Chondrocyte (in vitro differentiated cells): ENCODE results near the gene ITGA3. TPM values are rescaled to one million over a fixed set of nuclear protein-coding genes. Genes with fewer than 3 reads are reported as not detected.

Experiments
- DNase-seq: peaks from one replicate; pipeline ENCODE4 v3.0.0; 2021; ENCODE audit warnings: mixed read lengths, low spot score
- H3K27ac Mint-ChIP-seq: one replicate; pipeline ENCODE4 v1.8.0; 2021; ENCODE audit warnings: mild to moderate bottlenecking, moderate library complexity, mixed read lengths; ENCODE audit not compliant: unreplicated experiment
- H3K27me3 Mint-ChIP-seq: 2 replicates; pipeline ENCODE4 v1.8.0; 2021; ENCODE audit warnings: low read depth, mixed read lengths
- H3K36me3 Mint-ChIP-seq: 2 replicates; pipeline ENCODE4 v1.8.0; 2021; ENCODE audit warnings: low read depth, mixed read lengths
- H3K4me1 Mint-ChIP-seq: 2 replicates; pipeline ENCODE4 v1.8.0; 2021; ENCODE audit warnings: low read depth, mild to moderate bottlenecking, mixed read lengths
- H3K4me3 Mint-ChIP-seq: one replicate; pipeline ENCODE4 v1.8.0; 2021; ENCODE audit warnings: mild to moderate bottlenecking, moderate library complexity, mixed read lengths; ENCODE audit not compliant: unreplicated experiment
- H3K9me3 Mint-ChIP-seq: 2 replicates; pipeline ENCODE4 v1.8.0; 2021; ENCODE audit warnings: low read depth, mixed read lengths
- total RNA-seq: library from RNA; stranded (reverse); gene quantifications from 3 replicates; pipeline ENCODE4 v1.2.1, GENCODE V29; 2021
- TF ChIP-seq, protein P1 (sequence below): fragments of 200-600 bp; sonication (generic); IDR thresholded peaks from 2 replicates; pipeline ENCODE4 v1.5.0; 2021; ENCODE audit warnings: antibody characterized with exemption, mild to moderate bottlenecking, moderate library complexity

ITGA3 gene
- total RNA-seq, 1 donor from 2014 or later = 216 TPM

DNA sequence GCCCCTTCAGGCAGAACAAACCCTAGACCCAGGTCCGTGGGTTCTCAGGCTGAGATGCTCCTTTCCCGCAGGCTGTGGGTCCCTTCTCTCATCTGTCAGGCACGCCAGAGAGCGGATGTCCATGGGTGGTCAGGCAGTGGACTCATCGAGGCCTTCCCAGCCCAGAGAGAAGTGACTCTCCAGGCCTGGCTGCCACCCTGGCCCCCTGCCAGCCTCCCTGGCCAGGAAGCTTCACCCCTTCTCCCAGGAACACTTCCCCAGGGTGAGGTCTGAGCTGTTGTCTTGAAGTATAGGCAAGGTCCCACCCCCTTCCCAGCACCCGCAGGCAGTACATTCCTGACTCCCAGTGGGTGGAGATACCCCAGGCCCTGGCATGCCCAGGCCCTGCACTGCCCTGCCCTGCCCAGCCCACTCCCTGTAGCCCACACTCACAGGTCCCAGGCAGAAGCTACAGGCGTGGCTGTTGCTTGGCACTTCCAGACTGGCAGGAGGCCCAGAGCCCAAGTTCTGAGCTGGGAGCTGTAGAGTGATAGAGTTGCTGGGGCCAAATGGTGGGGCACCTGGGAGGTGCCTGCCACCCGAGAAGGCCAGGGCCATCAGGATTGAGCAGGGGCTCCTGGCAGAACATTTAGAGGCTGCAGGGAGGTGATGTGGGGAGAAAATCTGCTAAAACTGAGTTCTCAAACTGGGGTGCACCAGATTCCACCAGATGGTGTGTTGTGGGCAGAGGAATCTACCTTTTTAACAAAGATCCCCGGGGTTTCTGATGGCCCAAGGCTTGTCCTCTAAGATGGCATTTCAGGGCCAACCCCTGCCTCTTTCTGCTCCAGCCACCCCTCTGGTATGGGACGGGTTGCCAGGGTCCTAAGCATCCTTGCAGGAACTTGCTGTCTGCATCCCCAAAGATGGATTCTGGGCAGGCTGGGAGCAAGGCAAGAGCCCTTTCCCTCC, 6.7 kb downstream of the ITGA3 start:
- peaks cover 9% of the 10 kb centered on the region for H3K36me3 Mint-ChIP-seq
- TF ChIP-seq, protein P1, sequence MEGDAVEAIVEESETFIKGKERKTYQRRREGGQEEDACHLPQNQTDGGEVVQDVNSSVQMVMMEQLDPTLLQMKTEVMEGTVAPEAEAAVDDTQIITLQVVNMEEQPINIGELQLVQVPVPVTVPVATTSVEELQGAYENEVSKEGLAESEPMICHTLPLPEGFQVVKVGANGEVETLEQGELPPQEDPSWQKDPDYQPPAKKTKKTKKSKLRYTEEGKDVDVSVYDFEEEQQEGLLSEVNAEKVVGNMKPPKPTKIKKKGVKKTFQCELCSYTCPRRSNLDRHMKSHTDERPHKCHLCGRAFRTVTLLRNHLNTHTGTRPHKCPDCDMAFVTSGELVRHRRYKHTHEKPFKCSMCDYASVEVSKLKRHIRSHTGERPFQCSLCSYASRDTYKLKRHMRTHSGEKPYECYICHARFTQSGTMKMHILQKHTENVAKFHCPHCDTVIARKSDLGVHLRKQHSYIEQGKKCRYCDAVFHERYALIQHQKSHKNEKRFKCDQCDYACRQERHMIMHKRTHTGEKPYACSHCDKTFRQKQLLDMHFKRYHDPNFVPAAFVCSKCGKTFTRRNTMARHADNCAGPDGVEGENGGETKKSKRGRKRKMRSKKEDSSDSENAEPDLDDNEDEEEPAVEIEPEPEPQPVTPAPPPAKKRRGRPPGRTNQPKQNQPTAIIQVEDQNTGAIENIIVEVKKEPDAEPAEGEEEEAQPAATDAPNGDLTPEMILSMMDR = no peak
- peak overlapping the region; percentile 82 for H3K4me3 Mint-ChIP-seq
- DNase-seq = peak; percentile 94
- H3K9me3 Mint-ChIP-seq = no peaks in the 10 kb centered on the region
- H3K27ac Mint-ChIP-seq = peak overlapping the region; percentile 98
- H3K4me1 Mint-ChIP-seq = peaks cover 89% of the 10 kb centered on the region
- H3K27me3 Mint-ChIP-seq = no peaks in the 10 kb centered on the region

DNA sequence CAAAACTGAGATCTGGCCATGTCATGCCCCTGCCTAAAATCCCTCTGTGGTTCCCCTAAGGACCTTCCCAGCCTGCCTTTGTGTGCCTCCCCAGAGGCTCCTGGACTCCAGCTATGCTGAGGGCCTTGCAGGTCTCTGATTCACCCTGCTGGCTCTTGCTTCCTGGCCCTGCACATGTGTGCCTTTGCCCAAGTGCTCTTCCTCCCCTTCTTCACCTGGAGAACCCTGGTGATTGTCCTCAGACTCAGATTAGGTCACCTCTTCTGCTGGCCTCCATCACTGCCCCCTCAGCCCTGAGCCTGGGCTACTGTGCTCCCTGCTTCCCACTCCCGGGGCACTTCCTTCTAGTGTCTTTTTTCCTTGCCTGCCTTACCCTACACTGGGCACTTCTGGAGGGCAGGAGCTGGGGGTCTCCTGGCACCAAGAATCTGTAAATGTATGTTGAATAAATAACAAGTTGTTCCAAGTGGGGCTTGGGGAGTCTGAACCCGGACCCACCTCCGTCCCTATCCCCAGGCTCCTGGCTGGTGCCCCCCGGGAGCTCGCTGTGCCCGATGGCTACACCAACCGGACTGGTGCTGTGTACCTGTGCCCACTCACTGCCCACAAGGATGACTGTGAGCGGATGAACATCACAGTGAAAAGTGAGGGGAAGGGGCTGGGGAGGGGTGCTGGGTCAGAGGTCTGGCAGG, 7.8 kb downstream of the ITGA3 start:
- H3K27me3 Mint-ChIP-seq = no peaks in the 10 kb centered on the region

DNA sequence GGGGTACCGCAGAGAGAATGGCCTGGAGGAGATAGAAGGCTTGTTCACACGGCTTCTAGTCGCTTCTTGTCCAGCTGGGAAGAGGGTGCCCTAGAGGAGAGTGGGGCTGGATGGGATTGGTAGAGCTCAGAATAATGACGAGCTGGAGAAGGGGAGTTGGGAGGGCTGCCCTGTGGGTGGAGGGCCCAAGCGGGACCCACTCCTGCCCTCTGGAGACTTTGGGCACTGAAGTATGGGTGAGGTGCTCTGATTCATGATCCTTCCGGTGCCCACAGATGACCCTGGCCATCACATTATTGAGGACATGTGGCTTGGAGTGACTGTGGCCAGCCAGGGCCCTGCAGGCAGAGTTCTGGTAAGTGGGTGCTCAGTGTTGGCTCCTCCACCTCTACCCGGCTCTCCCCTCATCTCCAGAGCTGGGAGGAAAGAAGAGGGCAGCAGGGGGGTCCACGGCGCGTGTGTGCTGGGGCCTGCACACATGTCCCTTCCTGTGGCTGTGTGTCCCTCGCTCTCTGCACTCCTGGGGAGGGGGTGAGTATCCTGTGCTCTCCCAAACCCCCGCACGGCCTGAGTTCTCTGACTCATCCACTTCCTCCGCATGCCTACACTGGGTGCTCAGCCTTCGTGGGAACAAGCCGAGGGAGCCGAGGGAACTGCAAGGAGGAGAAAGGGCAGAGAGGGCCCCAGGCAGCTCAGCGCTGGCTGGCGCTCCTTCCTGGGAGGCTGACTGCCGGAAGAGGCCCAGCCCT, 8.5 kb downstream of the ITGA3 start:
- peak; percentile 94 for DNase-seq
- Mint-ChIP-seq H3K36me3 (peaks cover 13% of the 10 kb centered on the region), H3K9me3 (no peaks in the 10 kb centered on the region), H3K4me1 (peaks cover 70% of the 10 kb centered on the region), H3K4me3 (peak overlapping the region; percentile 3), H3K27ac (peak overlapping the region; percentile 98), H3K27me3 (no peaks in the 10 kb centered on the region)
- TF ChIP-seq, protein P1 = peak; percentile 12

More for the DNA sequence above, 7.8 kb downstream of the ITGA3 start:
- no peaks in the 10 kb centered on the region for H3K9me3 Mint-ChIP-seq
- H3K4me3 Mint-ChIP-seq = no peak overlapping the region
- peaks cover 77% of the 10 kb centered on the region for H3K4me1 Mint-ChIP-seq
- peak; percentile 64 for DNase-seq
- H3K27ac Mint-ChIP-seq = peak overlapping the region; percentile 98
- TF ChIP-seq, protein P1 = no peak
- H3K36me3 Mint-ChIP-seq = peaks cover 13% of the 10 kb centered on the region

DNA sequence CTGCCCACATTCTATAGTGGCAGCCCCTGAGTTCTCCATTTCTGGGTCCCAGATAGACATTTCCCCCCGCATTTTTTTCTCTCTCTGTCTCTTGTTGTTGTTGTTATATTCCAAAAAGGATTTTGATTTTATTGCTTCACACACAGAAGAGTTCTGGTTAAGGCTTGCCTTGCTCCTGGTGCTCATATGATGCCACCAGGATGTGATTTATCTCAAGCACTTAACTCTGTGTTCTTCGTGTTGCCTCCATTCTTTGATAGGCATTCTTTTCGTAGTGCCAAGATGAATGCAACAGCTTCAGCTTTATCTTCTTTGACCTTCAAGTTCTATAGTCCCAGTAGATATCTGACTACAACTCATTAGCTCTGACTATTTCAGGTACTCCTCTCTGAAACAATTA, 9.1 kb downstream of the ITGA3 start:
- Mint-ChIP-seq H3K4me3 (peak overlapping the region; percentile 3), H3K4me1 (peaks cover 64% of the 10 kb centered on the region), H3K27me3 (no peaks in the 10 kb centered on the region), H3K9me3 (no peaks in the 10 kb centered on the region), H3K27ac (peak overlapping the region; percentile 98), H3K36me3 (peaks cover 18% of the 10 kb centered on the region)
- DNase-seq = no peak
- TF ChIP-seq, protein P1 = no peak

DNA sequence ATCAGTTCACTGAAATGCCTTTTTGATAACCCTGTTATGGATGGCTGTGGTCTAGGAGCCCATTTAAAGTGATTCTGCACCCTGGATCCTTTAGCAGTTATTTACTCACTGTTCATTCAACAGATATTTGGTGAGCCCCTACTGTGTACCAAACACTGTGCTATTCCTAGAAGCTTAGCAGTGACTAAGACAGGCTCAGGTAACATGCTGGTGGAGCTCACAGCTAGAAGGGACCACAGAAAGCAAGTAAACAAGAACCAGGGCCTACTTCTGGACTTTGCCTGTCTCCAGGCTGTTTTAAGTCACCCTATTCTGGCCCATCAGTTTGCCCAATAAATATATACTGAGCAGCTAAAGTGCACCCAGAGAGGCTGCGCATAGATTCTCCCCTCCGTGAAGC, 11.1 kb downstream of the ITGA3 start:
- peaks cover 44% of the 10 kb centered on the region for H3K4me1 Mint-ChIP-seq
- H3K4me3 Mint-ChIP-seq = no peak overlapping the region
- no peak overlapping the region for H3K27ac Mint-ChIP-seq
- peaks cover 28% of the 10 kb centered on the region for H3K36me3 Mint-ChIP-seq
- TF ChIP-seq, protein P1 = no peak
- no peaks in the 10 kb centered on the region for H3K27me3 Mint-ChIP-seq
- no peaks in the 10 kb centered on the region for H3K9me3 Mint-ChIP-seq
- DNase-seq = peak; percentile 4
